Choroid plexus epithelial cell (primary cell): Measurements from ENCODE around the gene RUSF1.
"Not testable (repeated sequence)": the region's sequence is repeated elsewhere in the genome, so short reads cannot be mapped to it uniquely, and the experiment has no call there.

Source experiments
- DNase-seq: peaks from one replicate; pipeline ENCODE4 v3.0.0-alpha.2; 2010; ENCODE audit warnings: low read depth
- H3K4me3 ChIP-seq: 2 replicates; pipeline ENCODE4 v1.5.1; 2011; ENCODE audit warnings: low read depth, mild to moderate bottlenecking, control low read depth, low read length, moderate library complexity
- CTCF ChIP-seq: conservative IDR thresholded peaks from 2 replicates; pipeline ENCODE4 v1.5.1; 2011; ENCODE audit warnings: low read depth, mild to moderate bottlenecking, control low read depth, inconsistent platforms, low read length, moderate library complexity

RUSF1 gene

GRCh38 chr16:31513884-31514283 lies 5.7 kb upstream of the RUSF1 start:
- DNase-seq, result no peak
- no peak overlapping the region for H3K4me3 ChIP-seq
- TF ChIP-seq CTCF, result no peak

GRCh38 chr16:31513126-31513525 lies 4.9 kb upstream of the RUSF1 start:
- TF ChIP-seq CTCF, result no peak
- peak; percentile 55 for DNase-seq
- no peak overlapping the region for H3K4me3 ChIP-seq

GRCh38 chr16:31508706-31509195 lies 560 bp upstream of the RUSF1 start:
- peak; percentile 51 for DNase-seq
- H3K4me3 ChIP-seq, result peak overlapping the region; percentile 97
- no peak for TF ChIP-seq CTCF

- H3K4me3 ChIP-seq, result peak overlapping the region; percentile 97
- TF ChIP-seq CTCF, result no peak
- DNase-seq, result no peak
Measured at GRCh38 chr16:31507617-31507928, 618 bp downstream of the RUSF1 start.

- DNase-seq, result no peak
- TF ChIP-seq CTCF, result no peak
- no peak overlapping the region for H3K4me3 ChIP-seq
Measured at GRCh38 chr16:31505483-31505882, 2.7 kb downstream of the RUSF1 start.

- TF ChIP-seq CTCF, result no peak
- no peak overlapping the region for H3K4me3 ChIP-seq
- DNase-seq, result no peak
Measured at GRCh38 chr16:31504159-31504558, 4.0 kb downstream of the RUSF1 start.

- H3K4me3 ChIP-seq, DNase-seq: not testable (repeated sequence)
Measured at GRCh38 chr16:31503555-31503954, 4.6 kb downstream of the RUSF1 start.

- TF ChIP-seq CTCF, result no peak
- peak; percentile 44 for DNase-seq
Measured at GRCh38 chr16:31502981-31503380, 5.2 kb downstream of the RUSF1 start.

More at GRCh38 chr16:31502981-31503380, 5.2 kb downstream of the RUSF1 start:
- no peak overlapping the region for H3K4me3 ChIP-seq
